K562 (cell line): ENCODE results near the gene LMAN2L. TPM values are rescaled to one million over a fixed set of nuclear protein-coding genes. Genes with fewer than 3 reads are reported as not detected.

Experiments
- ATAC-seq: fragments of 200-7000 bp; cut with Tn5 transposase; 3 replicates; pipeline ENCODE4 v1.9.1; 2020; ENCODE audit warnings: moderate library complexity
- BruUV-seq: library from RNA; stranded (reverse); fragments of 400-500 nt; replicated peaks from 2 replicates; lab custom pipeline; 2021; lab: Mats Ljungman, UMichigan
- CTCF ChIA-PET: fragments of 300-600 bp; formaldehyde crosslinking; extraction: SDS; loops from one replicate; lab custom pipeline; 2021; ENCODE audit warnings: low intra/inter-chr PET ratio; lab: Yijun Ruan, JAX
- POLR2A ChIA-PET: fragments of 300-600, 350-650 bp; sonication (Branson Sonifier 250); formaldehyde crosslinking; extraction: SDS; loops from one replicate; lab custom pipeline; 2021; ENCODE audit warnings: antibody characterized with exemption, inconsistent platforms; lab: Yijun Ruan, JAX
- DNase-seq, 4 experiments: peaks; one replicate each; pipeline versions ENCODE4 v3.0.0 to v3.0.0-alpha.2; 2011 to 2018; ENCODE audit warnings: low spot score in 3 of 4, mixed read lengths in 3 of 4; ENCODE audit errors: extremely low read depth in 1 of 4
- FAIRE-seq: peaks from 2 replicates; lab custom pipeline; 2011; peaks lifted over from hg19 to GRCh38; lab: Jason Lieb, UNC
- H2AFZ ChIP-seq: 2 replicates; pipeline ENCODE4 v1.6.0; 2011; ENCODE audit warnings: low read depth, low read length, control low read depth, inconsistent platforms
- H3K27ac ChIP-seq: fragments of 200-600 bp; 3 replicates; pipeline ENCODE4 v1.8.0; 2011; ENCODE audit warnings: low read depth, mild to moderate bottlenecking, control low read depth, inconsistent platforms, low read length, moderate library complexity, mixed read lengths; ENCODE audit errors: extremely low read depth
- H3K27me3 ChIP-seq, 2 experiments: fragments of 300-600 bp in 1 of 2; 2 replicates in 1 of 2; 3 replicates in 1 of 2; pipeline versions ENCODE4 v1.6.0 to v1.8.0; 2011; ENCODE audit warnings: inconsistent platforms in 2 of 2, low read length in 2 of 2, mild to moderate bottlenecking in 1 of 2, mixed read lengths in 1 of 2, moderate library complexity in 1 of 2; ENCODE audit not compliant: control insufficient read depth in 2 of 2, insufficient read depth in 2 of 2
- H3K36me3 ChIP-seq: fragments of 300-600 bp; 3 replicates; pipeline ENCODE4 v1.8.0; 2011; ENCODE audit warnings: mild to moderate bottlenecking, low read length, inconsistent platforms; ENCODE audit not compliant: control insufficient read depth, insufficient read depth
- H3K4me1 ChIP-seq, 2 experiments: fragments of 200-600 bp in 1 of 2; replicated peaks in 1 of 2; 2 replicates in 1 of 2; 3 replicates in 1 of 2; pipeline versions ENCODE4 v1.5.1 to v1.8.0; 2011; ENCODE audit warnings: inconsistent platforms in 2 of 2, low read length in 2 of 2, mild to moderate bottlenecking in 1 of 2, mixed read lengths in 1 of 2, moderate library complexity in 1 of 2; ENCODE audit not compliant: control insufficient read depth in 2 of 2, insufficient read depth in 2 of 2
- H3K4me2 ChIP-seq: 2 replicates; pipeline ENCODE4 v1.6.1; 2011; ENCODE audit warnings: low read length, control low read depth, inconsistent platforms, mixed read lengths; ENCODE audit not compliant: insufficient read depth
- H3K4me3 ChIP-seq: fragments of 200-600 bp; sonication (generic), shearing (Covaris generic); 2 replicates; pipeline ENCODE4 v1.5.1; 2016; ENCODE audit warnings: control low read depth, inconsistent platforms
- H3K79me2 ChIP-seq: fragments of 200-600 bp; 3 replicates; pipeline ENCODE4 v1.8.0; 2011; ENCODE audit warnings: low read length, inconsistent platforms; ENCODE audit not compliant: control insufficient read depth, insufficient read depth
- H3K9ac ChIP-seq, 2 experiments: 2 replicates each; pipeline versions ENCODE4 v1.6.0 to v1.6.1; 2011; ENCODE audit warnings: low read depth in 2 of 2, low read length in 2 of 2, control low read depth in 1 of 2, inconsistent platforms in 1 of 2, mild to moderate bottlenecking in 1 of 2, mixed read lengths in 1 of 2; ENCODE audit not compliant: insufficient read depth in 1 of 2
- H3K9me1 ChIP-seq: one replicate; pipeline ENCODE4 v1.6.0; 2011; ENCODE audit warnings: inconsistent platforms, mild to moderate bottlenecking, low read length, moderate library complexity; ENCODE audit not compliant: control insufficient read depth, insufficient read depth
- H3K9me3 ChIP-seq: replicated peaks from 2 replicates; pipeline ENCODE4 v1.5.1; 2011; ENCODE audit warnings: low read depth, low read length, inconsistent platforms; ENCODE audit not compliant: control insufficient read depth, insufficient read depth
- H4K20me1 ChIP-seq: replicated peaks from 2 replicates; pipeline ENCODE4 v1.6.1; 2011; ENCODE audit warnings: low read length, inconsistent platforms, mixed read lengths; ENCODE audit not compliant: control insufficient read depth, insufficient read depth
- CBFA2T3 ChIP-seq: fragments of 450-650 bp; IDR thresholded peaks from 2 replicates; pipeline ENCODE4 v1.6.1; 2017
- CBX3 ChIP-seq, 2 experiments: IDR thresholded peaks; 1 replicate in 1 of 2; 2 replicates in 1 of 2; pipeline ENCODE4 v1.6.1; 2012; ENCODE audit warnings: inconsistent platforms in 2 of 2, low read length in 2 of 2, borderline replicate concordance in 1 of 2, control low read depth in 1 of 2
- GATAD2B ChIP-seq: fragments of 450-650 bp; IDR thresholded peaks from 2 replicates; pipeline ENCODE4 v1.6.1; 2017; ENCODE audit warnings: mild to moderate bottlenecking, borderline replicate concordance
- HNRNPUL1 ChIP-seq: fragments of 200-400 bp; formaldehyde crosslinking; IDR thresholded peaks from 2 replicates; pipeline ENCODE4 v1.6.1; 2017; ENCODE audit warnings: low read length
- NFIC ChIP-seq: fragments of 450-650 bp; IDR thresholded peaks from 2 replicates; pipeline ENCODE4 v1.6.1; 2017; ENCODE audit warnings: mild to moderate bottlenecking, inconsistent platforms
- WGBS: fragments of 100-300 bp; shearing (Covaris generic); methylation state at CpG from one replicate; pipeline ENCODE4 v1.1.6; 2016; ENCODE audit warnings: low coverage, mixed read lengths; ENCODE audit not compliant: insufficient coverage; ENCODE audit errors: missing lambda C conversion rate; 5-methylcytosine and 5-hydroxymethylcytosine counted together
- in situ Hi-C: fragments of 300-500 bp; cut with MboI; formaldehyde crosslinking; loops from 4 replicates; pipeline ENCODE4 v1.15.0; 2018; ENCODE audit warnings: inconsistent platforms, mixed read lengths
- intact Hi-C: fragments of 100-400 bp; cut with micrococcal nuclease; formaldehyde crosslinking; loops from 2 replicates; pipeline ENCODE4 v1.14.2; 2022
- polyA plus RNA-seq, 8 experiments: library from polyadenylated mRNA; depleted of rRNA in 4 of 8; stranded (reverse) in 5 of 8; unstranded in 3 of 8; fragments of >200 nt; fragmentation: Nextera tagmentation in 2 of 8; fragmentation: Illumina TruSeq in 1 of 8; extraction: Ambion mirVana in 2 of 8; extraction: Trizol in 1 of 8; gene quantifications; 2 replicates each; pipeline versions ENCODE4 v1.2.1 to v1.2.3, GENCODE V29; 2011 to 2014; ENCODE audit warnings: inconsistent platforms in 1 of 8, missing spikeins in 1 of 8
- total RNA-seq, 7 experiments: library from RNA; depleted of rRNA in 6 of 7; stranded (reverse); fragments of >200 nt in 6 of 7; fragmentation: Illumina TruSeq in 2 of 7; extraction: Trizol in 2 of 7; gene quantifications; 2 replicates each; pipeline versions ENCODE4 v1.2.1 to v1.2.3, GENCODE V29; 2011 to 2021; ENCODE audit warnings: low replicate concordance in 1 of 7

The LMAN2L gene
- total and polyA plus RNA-seq, 9 of the 15 experiments (the other 6 are each of a cell fraction or from before 2014, with no cell fraction given): 7.2 to 37.7 (median 12.5) TPM

DNA sequence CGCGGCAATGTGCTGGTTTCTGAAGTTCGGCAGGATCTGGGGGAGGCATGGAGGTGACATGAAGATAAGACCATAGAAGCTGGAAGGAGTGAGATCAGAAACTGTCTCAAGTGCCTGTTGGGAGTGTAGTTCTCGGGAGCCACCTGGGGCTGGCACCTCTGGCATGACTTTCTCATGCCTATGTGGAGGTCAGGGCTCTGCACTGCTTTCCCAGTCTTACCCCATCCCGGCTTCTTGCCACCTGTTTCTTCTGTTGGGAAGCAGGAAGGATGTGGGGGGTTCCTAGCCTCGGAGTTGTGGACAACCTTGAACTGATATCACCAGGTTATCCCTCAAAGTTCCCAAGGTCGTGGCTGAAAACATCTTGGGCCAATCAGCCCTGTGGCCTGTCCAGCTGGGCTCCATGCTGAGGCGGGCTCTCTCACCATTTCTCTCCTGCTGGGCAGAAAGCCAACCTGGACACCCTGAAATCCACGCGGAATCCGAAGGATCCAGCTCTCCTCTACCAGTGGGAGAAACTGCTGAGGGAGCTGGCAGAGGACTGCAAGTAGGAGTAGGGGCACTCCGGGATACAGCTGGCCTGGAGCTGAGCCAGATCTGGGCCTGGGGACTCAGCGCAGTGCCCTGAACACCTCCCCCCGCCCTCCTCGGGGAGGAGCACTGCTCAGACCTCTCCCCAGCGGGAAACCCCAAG lies 54.8 kb downstream of the LMAN2L start:
- peaks cover 6 to 22% of the 10 kb centered on the region in 2 experiments; a peak in 3 of 5 replicates for H3K4me1 ChIP-seq
- POLR2A ChIA-PET: interaction anchor here (0.5 to 0.7 kb wide), 2 partner anchors 9 to 245 kb away, joined by 3 read pairs; no protein-coding TSS in a partner anchor
- H3K9ac ChIP-seq: peak overlapping the region in 1 of 2 experiments; percentile 78; a peak in 2 of 4 replicates
- peaks cover 20 to 43% of the 10 kb centered on the region in 2 experiments; a peak in 4 of 5 replicates for H3K27me3 ChIP-seq
- no peak overlapping the region for H3K4me3 ChIP-seq
- CTCF ChIA-PET: no interaction called here
- H3K9me3 ChIP-seq: no peaks in the 10 kb centered on the region
- no peak overlapping the region for H3K4me2 ChIP-seq
- WGBS: 12% methylated on average over 16 of the region's 16 CpGs
- H3K9me1 ChIP-seq: no peaks in the 10 kb centered on the region
- no peak for FAIRE-seq
- in situ Hi-C loops: no loop called here
- intact Hi-C loops: no loop called here
- no peak overlapping the region for H2AFZ ChIP-seq
- DNase-seq: no peak
- no peaks in the 10 kb centered on the region for H3K36me3 ChIP-seq
- 0 out of 2 replicates have a peak, but pooled peaks cover 17% of the 10 kb centered on the region for H4K20me1 ChIP-seq
- ATAC-seq: no peak
- H3K27ac ChIP-seq: no peak overlapping the region
- no TSS peak for BruUV-seq
- no peaks in the 10 kb centered on the region for H3K79me2 ChIP-seq
- TF ChIP-seq GATAD2B (no peak), CBFA2T3 (peak; percentile 41), CBX3 (IDR thresholded peaks at IDR 0.05; ENCODE audit: borderline replicate concordance in 1 of 2, low read length in 2 of 2) (no peak), NFIC (peak; percentile 42; the same call in 1 of the 2 replicates), HNRNPUL1 (no peak)
